Measurements from ENCODE around the gene CCDC192. TPM values are rescaled to one million over a fixed set of nuclear protein-coding genes. Genes with fewer than 3 reads are reported as not detected.

The CCDC192 gene
- total RNA-seq, 2 donors from 2014 or later, result not detected

GRCh38 chr5:127680595-127680994 lies 22.6 kb upstream of the CCDC192 start:
- Histone ChIP-seq H3K27ac (no peak overlapping the region), H3K36me3 (no peaks in the 10 kb centered on the region), H3K4me1 (ENCODE audit: control insufficient read depth in 1 of 2, low read depth in 2 of 2) (no peaks in the 10 kb centered on the region), H3K27me3 (replicated peaks; ENCODE audit: insufficient read depth) (no peaks in the 10 kb centered on the region), H3K4me3 (no peak overlapping the region), H3K9me3 (no peaks in the 10 kb centered on the region)
- DNase-seq (ENCODE audit: low spot score), result no peak
- TF ChIP-seq CTCF (IDR thresholded peaks at IDR 0.05), result no peak
- no peak for ATAC-seq (ENCODE audit: insufficient number of reproducible peaks, low FRiP score, low read depth)

DNA sequence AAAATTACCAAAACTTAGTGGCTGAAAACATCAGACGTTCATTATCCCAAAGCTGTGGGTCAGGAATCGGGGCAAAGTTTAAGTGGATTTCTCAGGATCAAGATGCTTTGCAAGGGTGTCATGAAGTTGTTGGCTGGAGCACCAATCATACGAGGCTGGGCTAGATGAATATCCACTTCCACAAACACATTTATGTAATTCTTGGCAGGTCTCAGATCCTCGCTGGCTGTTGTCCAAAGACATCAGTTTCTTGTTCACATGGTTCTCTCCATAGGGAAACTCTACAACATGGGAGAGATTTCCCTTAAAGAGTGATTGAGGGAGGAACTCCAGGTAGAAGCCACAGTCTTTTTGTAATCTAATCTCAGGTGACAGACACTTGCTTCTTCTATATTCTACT lies 20.2 kb upstream of the CCDC192 start:
- DNase-seq (ENCODE audit: low spot score) (no peak), ATAC-seq (ENCODE audit: insufficient number of reproducible peaks, low FRiP score, low read depth) (no peak)
- H3K27me3 ChIP-seq (replicated peaks; ENCODE audit: insufficient read depth), result no peaks in the 10 kb centered on the region
- no peak overlapping the region for H3K4me3 ChIP-seq
- no peaks in the 10 kb centered on the region for H3K4me1 ChIP-seq (ENCODE audit: control insufficient read depth in 1 of 2, low read depth in 2 of 2)
- TF ChIP-seq CTCF (IDR thresholded peaks at IDR 0.05), result no peak
- H3K9me3 ChIP-seq, result no peaks in the 10 kb centered on the region
- H3K36me3 ChIP-seq, result no peaks in the 10 kb centered on the region
- no peak overlapping the region for H3K27ac ChIP-seq

DNA sequence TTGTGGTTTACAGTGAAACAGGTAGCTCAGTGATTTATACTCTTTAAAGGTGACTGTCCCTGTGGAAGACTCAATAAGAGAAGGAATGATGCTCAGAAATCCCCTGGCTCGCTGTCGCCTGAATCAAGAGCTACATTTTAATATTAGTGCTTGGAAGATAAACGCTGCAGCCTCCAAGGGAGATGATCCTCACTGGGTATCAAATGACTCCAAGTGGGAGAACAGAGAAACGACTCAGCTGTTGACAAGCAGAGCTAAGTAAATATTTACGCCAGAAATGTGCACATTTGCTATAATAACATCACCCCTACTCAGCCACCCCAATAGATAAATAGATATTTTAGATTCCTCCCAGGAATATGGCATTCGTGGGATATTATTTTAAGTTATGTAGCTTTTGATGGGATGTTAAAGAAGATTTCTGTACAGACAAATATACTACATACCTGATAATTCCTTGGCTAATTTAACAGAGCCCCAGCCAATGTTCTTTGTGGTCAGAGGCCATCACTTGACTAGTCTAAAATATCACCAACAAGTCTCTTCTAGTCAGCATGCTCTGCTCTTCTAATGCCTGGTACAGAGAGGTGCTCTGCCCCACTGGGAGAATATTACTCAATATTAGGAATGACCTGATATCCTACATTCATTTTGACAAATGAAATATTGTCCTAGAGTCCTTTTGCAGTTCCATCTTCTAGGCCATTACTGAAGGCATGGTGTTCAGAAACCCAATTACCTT lies 18.3 kb upstream of the CCDC192 start:
- H3K27ac ChIP-seq, result no peak overlapping the region
- TF ChIP-seq CTCF (IDR thresholded peaks at IDR 0.05), result no peak

GRCh38 chr5:127685662-127686061 lies 17.5 kb upstream of the CCDC192 start:
- Histone ChIP-seq H3K27me3 (replicated peaks; ENCODE audit: insufficient read depth) (no peaks in the 10 kb centered on the region), H3K27ac (no peak overlapping the region), H3K36me3 (no peaks in the 10 kb centered on the region), H3K4me1 (ENCODE audit: control insufficient read depth in 1 of 2, low read depth in 2 of 2) (no peaks in the 10 kb centered on the region), H3K9me3 (no peaks in the 10 kb centered on the region), H3K4me3 (no peak overlapping the region)
- no peak for TF ChIP-seq CTCF (IDR thresholded peaks at IDR 0.05)
- no peak for ATAC-seq (ENCODE audit: insufficient number of reproducible peaks, low FRiP score, low read depth)
- DNase-seq (ENCODE audit: low spot score), result no peak

More for the DNA sequence above, 18.3 kb upstream of the CCDC192 start:
- no peaks in the 10 kb centered on the region for H3K36me3 ChIP-seq
- H3K4me3 ChIP-seq, result no peak overlapping the region
- H3K9me3 ChIP-seq, result no peaks in the 10 kb centered on the region
- DNase-seq (ENCODE audit: low spot score) (no peak), ATAC-seq (ENCODE audit: insufficient number of reproducible peaks, low FRiP score, low read depth) (no peak)
- H3K4me1 ChIP-seq (ENCODE audit: control insufficient read depth in 1 of 2, low read depth in 2 of 2), result no peaks in the 10 kb centered on the region
- no peaks in the 10 kb centered on the region for H3K27me3 ChIP-seq (replicated peaks; ENCODE audit: insufficient read depth)

DNA sequence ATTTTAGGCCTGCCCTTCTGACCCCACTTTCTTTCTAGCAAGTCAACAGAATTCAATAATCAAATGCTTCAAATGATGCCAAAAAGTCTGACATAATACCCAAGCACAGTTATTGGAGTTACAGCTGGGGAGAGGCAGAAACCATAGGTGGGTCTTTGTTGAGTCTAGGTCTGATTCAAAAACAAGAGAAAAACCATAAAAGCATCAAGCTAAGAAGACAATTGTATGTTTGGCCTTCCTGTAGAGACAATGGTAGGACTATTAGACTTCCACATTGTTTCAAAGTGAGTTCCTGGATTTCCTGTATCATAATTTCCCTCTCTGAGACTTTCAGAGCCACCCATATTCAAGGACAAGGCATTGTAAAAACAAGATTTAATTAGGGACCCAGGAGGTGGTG lies 16.8 kb upstream of the CCDC192 start:
- H3K27ac ChIP-seq, result no peak overlapping the region
- no peaks in the 10 kb centered on the region for H3K9me3 ChIP-seq
- DNase-seq (ENCODE audit: low spot score) (no peak), ATAC-seq (ENCODE audit: insufficient number of reproducible peaks, low FRiP score, low read depth) (no peak)
- no peak overlapping the region for H3K4me3 ChIP-seq
- no peaks in the 10 kb centered on the region for H3K36me3 ChIP-seq
- no peaks in the 10 kb centered on the region for H3K4me1 ChIP-seq (ENCODE audit: control insufficient read depth in 1 of 2, low read depth in 2 of 2)
- no peak for TF ChIP-seq CTCF (IDR thresholded peaks at IDR 0.05)
- H3K27me3 ChIP-seq (replicated peaks; ENCODE audit: insufficient read depth), result no peaks in the 10 kb centered on the region
